ENCODE data around the gene ZNF778. TPM values are rescaled to one million over a fixed set of nuclear protein-coding genes. Genes with fewer than 3 reads are reported as not detected.

Gene ZNF778
- total RNA-seq, 4 donors from 2014 or later: 11.2 to 17.2 (median 13.9) TPM

DNA sequence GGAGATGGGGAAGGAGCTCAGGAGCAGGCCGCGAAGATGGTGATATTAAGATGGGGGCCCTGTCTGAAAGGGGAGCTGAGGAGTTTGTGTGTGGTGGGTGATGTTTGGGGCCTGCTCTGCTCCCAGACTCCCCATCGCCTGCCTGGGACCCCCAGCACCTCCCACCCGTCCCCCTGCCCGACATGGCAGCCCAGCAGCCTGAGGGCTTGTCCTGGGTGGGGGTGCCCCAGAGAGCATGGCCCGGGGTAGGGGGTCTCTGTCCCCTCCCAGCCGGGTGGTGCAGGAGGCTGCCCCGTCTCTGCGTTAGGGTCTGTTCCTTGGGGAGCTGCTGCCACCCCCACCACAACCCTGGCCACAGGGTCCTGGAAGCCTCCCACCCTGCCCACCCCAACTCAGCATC, 40.8 kb upstream of the ZNF778 start:
- Histone ChIP-seq H3K4me1 (peaks cover 2 to 7% (median 3%) of the 10 kb centered on the region in 4 donors), H3K36me3 (no peaks in the 10 kb centered on the region), H3K27me3 (peaks cover 0 to 94% (median 4%) of the 10 kb centered on the region in 4 donors), H3K4me3 (no peak overlapping the region), H3K27ac (replicated peaks in 1 of 4) (no peak overlapping the region), H3K9me3 (no peaks in the 10 kb centered on the region)
- no peak for DNase-seq (ENCODE audit: extremely low spot score)
- TF ChIP-seq EP300 (IDR thresholded peaks at IDR 0.05) (no peak), POLR2AphosphoS5 (IDR thresholded peaks at IDR 0.05) (no peak), POLR2A (IDR thresholded peaks at IDR 0.05; ENCODE audit: low read depth) (no peak)
- TF ChIP-seq, protein P1, sequence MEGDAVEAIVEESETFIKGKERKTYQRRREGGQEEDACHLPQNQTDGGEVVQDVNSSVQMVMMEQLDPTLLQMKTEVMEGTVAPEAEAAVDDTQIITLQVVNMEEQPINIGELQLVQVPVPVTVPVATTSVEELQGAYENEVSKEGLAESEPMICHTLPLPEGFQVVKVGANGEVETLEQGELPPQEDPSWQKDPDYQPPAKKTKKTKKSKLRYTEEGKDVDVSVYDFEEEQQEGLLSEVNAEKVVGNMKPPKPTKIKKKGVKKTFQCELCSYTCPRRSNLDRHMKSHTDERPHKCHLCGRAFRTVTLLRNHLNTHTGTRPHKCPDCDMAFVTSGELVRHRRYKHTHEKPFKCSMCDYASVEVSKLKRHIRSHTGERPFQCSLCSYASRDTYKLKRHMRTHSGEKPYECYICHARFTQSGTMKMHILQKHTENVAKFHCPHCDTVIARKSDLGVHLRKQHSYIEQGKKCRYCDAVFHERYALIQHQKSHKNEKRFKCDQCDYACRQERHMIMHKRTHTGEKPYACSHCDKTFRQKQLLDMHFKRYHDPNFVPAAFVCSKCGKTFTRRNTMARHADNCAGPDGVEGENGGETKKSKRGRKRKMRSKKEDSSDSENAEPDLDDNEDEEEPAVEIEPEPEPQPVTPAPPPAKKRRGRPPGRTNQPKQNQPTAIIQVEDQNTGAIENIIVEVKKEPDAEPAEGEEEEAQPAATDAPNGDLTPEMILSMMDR (IDR thresholded peaks at IDR 0.05): no peak
- WGBS: 86% methylated on average over 8 of the region's 9 CpGs
- intact Hi-C loops (cut with DNase I): loop anchor here (10.0 kb wide), 1 partner anchor 362 kb away; the partner anchor contains the start of gene APRT

DNA sequence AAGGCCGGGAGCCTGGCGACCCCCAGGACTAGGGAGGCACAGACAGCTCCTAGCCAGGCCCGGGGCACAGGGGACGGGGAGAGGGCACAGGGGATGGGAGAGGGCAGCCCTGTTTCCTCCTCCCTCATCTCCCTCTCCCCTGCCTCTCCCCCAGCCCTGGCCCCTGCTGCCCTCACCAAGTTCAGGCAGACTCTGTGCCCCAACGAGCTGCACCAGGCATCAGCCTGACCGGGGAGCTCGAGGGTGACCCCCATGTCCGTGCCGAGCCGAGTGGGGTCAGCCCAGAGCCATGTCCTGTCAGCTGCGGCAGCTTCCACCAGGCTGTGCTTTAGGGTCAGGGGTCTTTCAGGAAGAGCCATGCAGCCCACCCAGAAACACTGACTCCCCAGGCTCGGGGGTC, 40.0 kb upstream of the ZNF778 start:
- TF ChIP-seq EP300 (IDR thresholded peaks at IDR 0.05): no peak
- TF ChIP-seq, protein P1 (IDR thresholded peaks at IDR 0.05): no peak
- no peak for TF ChIP-seq POLR2AphosphoS5 (IDR thresholded peaks at IDR 0.05)
- TF ChIP-seq POLR2A (IDR thresholded peaks at IDR 0.05; ENCODE audit: low read depth): no peak
- DNase-seq (ENCODE audit: extremely low spot score): no peak
- H3K27ac ChIP-seq (replicated peaks in 1 of 4): no peak overlapping the region
- no peaks in the 10 kb centered on the region for H3K36me3 ChIP-seq
- H3K4me1 ChIP-seq: no peaks in the 10 kb centered on the region
- H3K9me3 ChIP-seq: no peaks in the 10 kb centered on the region
- peaks cover 0 to 94% (median 1%) of the 10 kb centered on the region in 4 donors for H3K27me3 ChIP-seq
- H3K4me3 ChIP-seq: no peak overlapping the region
- WGBS: 78% methylated on average over 11 of the region's 12 CpGs
- intact Hi-C loops (cut with DNase I): loop anchor here (10.0 kb wide), 1 partner anchor 363 kb away; the partner anchor contains the start of gene APRT

DNA sequence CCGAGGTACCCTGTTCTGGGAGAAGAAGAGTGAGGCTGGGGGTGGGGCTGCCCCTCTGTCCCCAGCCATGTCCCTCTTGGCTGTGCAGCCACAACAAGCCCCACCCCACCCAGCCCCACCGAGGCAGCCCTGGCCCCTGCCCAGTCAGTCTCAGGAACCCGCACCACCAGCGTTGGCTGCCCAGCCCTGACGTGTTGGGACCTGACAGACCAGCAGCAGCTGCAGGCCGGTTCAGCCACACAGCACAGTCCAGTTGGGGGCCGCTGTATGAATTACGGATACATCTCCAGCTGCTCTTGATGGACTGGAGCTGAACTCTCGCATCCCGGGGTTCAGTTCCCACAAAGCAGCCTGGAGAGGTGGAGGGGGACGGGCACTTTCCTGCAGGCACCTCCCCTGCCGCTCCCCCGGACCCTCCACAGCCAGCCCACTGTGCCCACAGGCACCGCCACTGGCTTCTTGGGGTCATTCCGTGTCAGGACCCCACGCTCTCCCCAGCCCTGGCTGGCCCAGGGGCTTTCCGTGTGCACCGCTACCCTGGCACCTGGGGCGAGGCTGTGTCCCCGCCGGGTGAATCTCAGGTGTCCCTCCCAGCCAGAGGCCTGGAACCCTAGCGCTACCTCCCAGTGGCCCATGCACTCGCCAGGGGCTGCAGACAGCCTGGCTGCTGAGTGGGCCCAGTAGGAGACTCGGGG, 38.9 kb upstream of the ZNF778 start:
- Histone ChIP-seq H3K4me3 (no peak overlapping the region), H3K4me1 (no peaks in the 10 kb centered on the region), H3K27me3 (peaks cover 0 to 94% (median 0%) of the 10 kb centered on the region in 4 donors), H3K27ac (replicated peaks in 1 of 4) (no peak overlapping the region), H3K36me3 (no peaks in the 10 kb centered on the region), H3K9me3 (no peaks in the 10 kb centered on the region)
- TF ChIP-seq, protein P1 (IDR thresholded peaks at IDR 0.05): no peak
- TF ChIP-seq POLR2AphosphoS5 (IDR thresholded peaks at IDR 0.05) (no peak), POLR2A (IDR thresholded peaks at IDR 0.05; ENCODE audit: low read depth) (no peak), EP300 (IDR thresholded peaks at IDR 0.05) (no peak)
- WGBS: 74% methylated on average over 14 of the region's 24 CpGs
- intact Hi-C loops (cut with DNase I): loop anchor here (10.0 kb wide), 1 partner anchor 364 kb away; the partner anchor contains the start of gene APRT
- DNase-seq (ENCODE audit: extremely low spot score): no peak

DNA sequence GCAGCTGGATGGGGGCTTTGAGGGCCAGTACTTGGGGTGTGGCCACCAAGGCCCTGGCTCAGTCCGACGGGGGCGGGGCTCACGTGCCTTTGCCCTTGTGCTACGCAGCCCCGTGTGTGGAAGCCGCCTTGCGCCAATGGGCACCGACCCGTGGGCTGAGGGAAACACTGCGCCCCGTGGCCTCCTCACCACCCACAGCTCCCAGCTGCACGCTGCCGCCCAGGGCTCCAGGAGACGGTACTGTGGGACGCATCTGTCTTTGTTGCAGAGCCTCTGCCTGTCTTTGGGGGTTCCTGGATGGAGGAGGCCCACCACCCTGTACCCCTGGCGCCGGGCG, 38.4 kb upstream of the ZNF778 start:
- no peak for DNase-seq (ENCODE audit: extremely low spot score)
- H3K36me3 ChIP-seq: no peaks in the 10 kb centered on the region
- H3K4me3 ChIP-seq: no peak overlapping the region
- no peaks in the 10 kb centered on the region for H3K4me1 ChIP-seq
- H3K27ac ChIP-seq (replicated peaks in 1 of 4): no peak overlapping the region
- H3K27me3 ChIP-seq: peaks cover 0 to 96% (median 0%) of the 10 kb centered on the region in 4 donors
- no peaks in the 10 kb centered on the region for H3K9me3 ChIP-seq
- 89% methylated on average over 15 of the region's 19 CpGs for WGBS
- intact Hi-C loops (cut with DNase I): loop anchor here (10.0 kb wide), 1 partner anchor 364 kb away; the partner anchor contains the start of gene APRT
- TF ChIP-seq, protein P1 (IDR thresholded peaks at IDR 0.05): no peak
- TF ChIP-seq EP300 (IDR thresholded peaks at IDR 0.05): no peak

Measured in esophagus muscularis mucosa (tissue), 4 donors.